Epithelial cell of esophagus (primary cell): ENCODE measurements around the gene IWS1.

ENCODE experiments used
- DNase-seq: peaks from one replicate; pipeline ENCODE4 v3.0.0; 2010; ENCODE audit warnings: low read depth
- H3K4me3 ChIP-seq: 2 replicates; pipeline ENCODE4 v1.5.1; 2011; ENCODE audit warnings: mild to moderate bottlenecking, low read length, control low read depth
- TF ChIP-seq, protein P1 (sequence below): IDR thresholded peaks from 2 replicates; pipeline ENCODE4 v1.5.1; 2011; ENCODE audit warnings: low read depth, mild to moderate bottlenecking, low read length, control low read depth, inconsistent platforms; ENCODE audit not compliant: insufficient read depth; ENCODE audit errors: missing control alignments

Gene IWS1

GRCh38 chr2:127504552-127505430 lies 21.5 kb downstream of the IWS1 start:
- TF ChIP-seq, protein P1, sequence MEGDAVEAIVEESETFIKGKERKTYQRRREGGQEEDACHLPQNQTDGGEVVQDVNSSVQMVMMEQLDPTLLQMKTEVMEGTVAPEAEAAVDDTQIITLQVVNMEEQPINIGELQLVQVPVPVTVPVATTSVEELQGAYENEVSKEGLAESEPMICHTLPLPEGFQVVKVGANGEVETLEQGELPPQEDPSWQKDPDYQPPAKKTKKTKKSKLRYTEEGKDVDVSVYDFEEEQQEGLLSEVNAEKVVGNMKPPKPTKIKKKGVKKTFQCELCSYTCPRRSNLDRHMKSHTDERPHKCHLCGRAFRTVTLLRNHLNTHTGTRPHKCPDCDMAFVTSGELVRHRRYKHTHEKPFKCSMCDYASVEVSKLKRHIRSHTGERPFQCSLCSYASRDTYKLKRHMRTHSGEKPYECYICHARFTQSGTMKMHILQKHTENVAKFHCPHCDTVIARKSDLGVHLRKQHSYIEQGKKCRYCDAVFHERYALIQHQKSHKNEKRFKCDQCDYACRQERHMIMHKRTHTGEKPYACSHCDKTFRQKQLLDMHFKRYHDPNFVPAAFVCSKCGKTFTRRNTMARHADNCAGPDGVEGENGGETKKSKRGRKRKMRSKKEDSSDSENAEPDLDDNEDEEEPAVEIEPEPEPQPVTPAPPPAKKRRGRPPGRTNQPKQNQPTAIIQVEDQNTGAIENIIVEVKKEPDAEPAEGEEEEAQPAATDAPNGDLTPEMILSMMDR = no peak
- no peak overlapping the region for H3K4me3 ChIP-seq
- DNase-seq = peak; percentile 11

- H3K4me3 ChIP-seq = no peak overlapping the region
- TF ChIP-seq, protein P1 = no peak
- DNase-seq = no peak
Measured at GRCh38 chr2:127503491-127503890, 22.8 kb downstream of the IWS1 start.

DNA sequence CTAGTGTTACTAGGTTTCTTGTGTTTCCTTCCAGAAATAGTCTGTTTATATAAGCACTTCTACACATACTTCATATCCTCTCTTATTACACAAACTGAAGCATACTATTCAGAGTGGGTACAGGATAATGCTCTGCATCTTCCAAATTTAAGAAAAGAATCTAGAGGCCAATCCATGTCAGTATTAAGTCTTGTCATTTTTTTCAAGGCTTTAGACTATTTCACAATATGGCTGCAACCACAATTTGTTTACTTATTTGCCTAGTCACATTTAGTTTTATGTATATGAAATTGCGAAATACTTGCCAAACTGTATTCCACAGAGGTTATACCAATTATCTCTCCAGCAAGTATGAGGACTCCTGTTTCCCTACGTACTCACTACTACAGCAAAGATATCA lies 27.9 kb downstream of the IWS1 start:
- TF ChIP-seq, protein P1 = no peak
- DNase-seq = peak; percentile 83
- H3K4me3 ChIP-seq = no peak overlapping the region

DNA sequence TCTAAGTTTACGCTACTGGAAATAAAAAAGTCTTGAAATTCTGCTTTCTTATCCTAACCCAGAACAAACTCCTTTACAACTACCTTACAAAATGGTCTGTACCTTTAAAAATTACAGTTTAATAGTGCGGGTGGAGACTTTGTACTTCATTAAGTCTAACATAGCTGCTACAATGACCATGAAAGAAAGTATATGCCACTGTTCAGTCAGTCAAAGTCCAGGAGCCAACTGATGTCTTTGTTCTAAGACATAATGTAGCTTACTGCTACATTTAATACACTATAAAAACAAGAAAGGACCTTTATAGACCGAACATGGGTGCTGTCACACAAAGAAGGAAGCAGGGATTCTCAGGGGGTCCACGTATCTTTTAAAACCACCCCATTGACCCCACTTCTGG lies 36.0 kb downstream of the IWS1 start:
- DNase-seq = no peak
- H3K4me3 ChIP-seq = no peak overlapping the region
- TF ChIP-seq, protein P1 = no peak

DNA sequence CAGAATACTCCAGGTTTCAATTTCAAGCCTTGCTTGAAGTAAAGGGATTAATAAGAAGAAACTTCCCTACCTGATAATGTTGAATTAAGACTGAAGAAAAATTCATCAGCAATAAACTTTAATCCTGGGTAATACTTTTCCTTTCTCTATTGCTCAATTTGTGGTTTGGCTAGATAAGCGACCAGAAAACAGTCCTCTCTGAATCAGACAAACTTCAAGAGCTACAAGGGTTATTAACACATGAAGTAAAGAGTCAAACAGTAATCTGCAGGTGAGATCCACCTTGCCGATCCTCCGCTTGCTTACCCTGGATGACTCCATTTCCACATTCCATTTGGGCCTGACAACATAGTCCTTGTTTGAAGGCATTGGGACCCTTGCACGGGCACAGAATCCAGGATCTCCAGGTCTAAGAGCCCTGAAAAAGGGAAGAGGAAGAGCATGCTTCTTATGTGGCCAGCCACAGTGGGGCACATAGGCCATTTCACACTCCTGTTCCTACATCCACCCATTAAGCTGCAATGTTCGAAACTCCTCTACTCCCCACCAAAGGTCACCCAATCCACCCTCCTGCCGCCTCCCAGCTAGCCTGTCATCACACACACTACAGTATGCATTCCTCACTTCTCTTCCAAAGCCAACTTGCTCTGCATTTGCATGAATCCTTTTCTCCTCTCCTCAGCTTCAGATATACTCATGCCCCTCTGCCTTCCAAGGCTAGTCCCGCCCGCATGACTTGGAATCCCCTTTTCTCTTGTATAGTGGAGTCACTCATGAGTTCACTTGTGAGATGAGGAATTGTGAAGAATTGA lies 39.8 kb downstream of the IWS1 start:
- H3K4me3 ChIP-seq = no peak overlapping the region
- TF ChIP-seq, protein P1 = no peak
- DNase-seq = no peak

GRCh38 chr2:127485694-127486071 lies 40.6 kb downstream of the IWS1 start:
- TF ChIP-seq, protein P1 = no peak
- DNase-seq = no peak
- no peak overlapping the region for H3K4me3 ChIP-seq
